H9 (cell line): Measurements from ENCODE around the gene DNAH12. TPM values are rescaled to one million over a fixed set of nuclear protein-coding genes. Genes with fewer than 3 reads are reported as not detected.

Source experiments
- DNase-seq: peaks from one replicate; pipeline ENCODE4 v3.0.0-alpha.2; 2017
- H2AFZ ChIP-seq: one replicate; pipeline ENCODE4 v1.6.1; 2013; ENCODE audit warnings: mild to moderate bottlenecking, low read length, control low read depth, moderate library complexity
- H2AK5ac ChIP-seq: 2 replicates; pipeline ENCODE4 v1.6.1; 2013; ENCODE audit warnings: low read length, control low read depth, mixed read lengths; ENCODE audit not compliant: insufficient read length
- H2BK120ac ChIP-seq: one replicate; pipeline ENCODE4 v1.6.1; 2013; ENCODE audit warnings: low read depth, mild to moderate bottlenecking, low read length, control low read depth, inconsistent platforms; ENCODE audit not compliant: poor library complexity, severe bottlenecking
- H2BK12ac ChIP-seq: 2 replicates; pipeline ENCODE4 v1.6.1; 2013; ENCODE audit warnings: low read length, control low read depth, mixed read lengths, low read depth; ENCODE audit not compliant: insufficient read length
- H2BK15ac ChIP-seq: 2 replicates; pipeline ENCODE4 v1.6.1; 2013; ENCODE audit warnings: low read depth, low read length, control low read depth
- H2BK20ac ChIP-seq: one replicate; pipeline ENCODE4 v1.6.1; 2013; ENCODE audit warnings: low read depth, mild to moderate bottlenecking, low read length, control low read depth, inconsistent platforms; ENCODE audit not compliant: poor library complexity, severe bottlenecking
- H2BK5ac ChIP-seq: 2 replicates; pipeline ENCODE4 v1.6.1; 2013; ENCODE audit warnings: low read length, control low read depth, mixed read lengths; ENCODE audit not compliant: insufficient read length
- H3K14ac ChIP-seq: 2 replicates; pipeline ENCODE4 v1.6.1; 2013; ENCODE audit warnings: low read length, control low read depth; ENCODE audit not compliant: insufficient read depth
- H3K18ac ChIP-seq: 2 replicates; pipeline ENCODE4 v1.6.1; 2013; ENCODE audit warnings: low read depth, mild to moderate bottlenecking, mixed read lengths, low read length, control low read depth; ENCODE audit not compliant: insufficient read length
- H3K23ac ChIP-seq: 2 replicates; pipeline ENCODE4 v1.6.1; 2013; ENCODE audit warnings: low read length, control low read depth, mixed read lengths, low read depth; ENCODE audit not compliant: insufficient read length
- H3K23me2 ChIP-seq: 2 replicates; pipeline ENCODE4 v1.6.1; 2013; ENCODE audit warnings: low read depth, mild to moderate bottlenecking, mixed read lengths, low read length, control low read depth; ENCODE audit not compliant: insufficient read length, poor library complexity, severe bottlenecking
- H3K27ac ChIP-seq: 2 replicates; pipeline ENCODE4 v1.5.1; 2013; ENCODE audit warnings: low read length, control low read depth, mixed read lengths, low read depth; ENCODE audit not compliant: insufficient read length
- H3K27me3 ChIP-seq: 2 replicates; pipeline ENCODE4 v1.6.1; 2013; ENCODE audit warnings: low read length, control low read depth, inconsistent platforms; ENCODE audit not compliant: insufficient read depth
- H3K4ac ChIP-seq: 2 replicates; pipeline ENCODE4 v1.6.1; 2013; ENCODE audit warnings: low read depth, mild to moderate bottlenecking, control low read depth, inconsistent platforms, low read length, moderate library complexity
- H3K4me1 ChIP-seq: 2 replicates; pipeline ENCODE4 v1.6.1; 2013; ENCODE audit warnings: low read length, control low read depth, inconsistent platforms; ENCODE audit not compliant: insufficient read depth
- H3K4me2 ChIP-seq: 2 replicates; pipeline ENCODE4 v1.6.1; 2013; ENCODE audit warnings: low read length, control low read depth, mixed read lengths; ENCODE audit not compliant: insufficient read length, insufficient read depth
- H3K56ac ChIP-seq: 2 replicates; pipeline ENCODE4 v1.6.1; 2013; ENCODE audit warnings: low read depth, mild to moderate bottlenecking, mixed read lengths, low read length, control low read depth; ENCODE audit not compliant: insufficient read length
- H3K79me1 ChIP-seq: 2 replicates; pipeline ENCODE4 v1.6.1; 2013; ENCODE audit warnings: low read depth, mild to moderate bottlenecking, moderate library complexity, low read length, control low read depth, inconsistent platforms; ENCODE audit not compliant: insufficient read depth, poor library complexity, severe bottlenecking
- H3K79me2 ChIP-seq: 2 replicates; pipeline ENCODE4 v1.6.1; 2013; ENCODE audit warnings: low read length, control low read depth, inconsistent platforms; ENCODE audit not compliant: insufficient read depth
- H3K9ac ChIP-seq: 2 replicates; pipeline ENCODE4 v1.6.1; 2013; ENCODE audit warnings: low read length, control low read depth, mixed read lengths; ENCODE audit not compliant: insufficient read length; ENCODE audit errors: extremely low read depth
- H3K9me3 ChIP-seq: one replicate; pipeline ENCODE4 v1.6.1; 2013; ENCODE audit warnings: low read depth, low read length, inconsistent platforms; ENCODE audit not compliant: control insufficient read depth
- H3T11ph ChIP-seq: one replicate; pipeline ENCODE4 v1.6.1; 2013; ENCODE audit warnings: mild to moderate bottlenecking, low read length, control low read depth, inconsistent platforms
- H4K20me1 ChIP-seq: one replicate; pipeline ENCODE4 v1.6.1; 2013; ENCODE audit not compliant: control insufficient read depth, insufficient read length, insufficient read depth
- H4K5ac ChIP-seq: 2 replicates; pipeline ENCODE4 v1.6.1; 2013; ENCODE audit warnings: low read depth, mild to moderate bottlenecking, mixed read lengths, low read length, control low read depth; ENCODE audit not compliant: insufficient read length
- H4K8ac ChIP-seq: replicated peaks from 2 replicates; pipeline ENCODE4 v1.6.1; 2013; ENCODE audit warnings: low read length, control low read depth, mixed read lengths, low read depth; ENCODE audit not compliant: insufficient read length
- H4K91ac ChIP-seq: 2 replicates; pipeline ENCODE4 v1.6.1; 2013; ENCODE audit warnings: low read depth, mild to moderate bottlenecking, moderate library complexity, mixed read lengths, low read length, control low read depth; ENCODE audit not compliant: insufficient read length
- H3K27ac Mint-ChIP-seq, 3 experiments: 2 replicates in 2 of 3; 3 replicates in 1 of 3; pipeline ENCODE4 v1.8.0; 2020 to 2021; ENCODE audit warnings: mixed read lengths in 3 of 3, mild to moderate bottlenecking in 1 of 3, moderate library complexity in 1 of 3
- H3K27me3 Mint-ChIP-seq: 2 replicates; pipeline ENCODE4 v1.8.0; 2021; ENCODE audit warnings: low read depth, mild to moderate bottlenecking, moderate library complexity, mixed read lengths
- H3K36me3 Mint-ChIP-seq, 3 experiments: 2 replicates in 2 of 3; 3 replicates in 1 of 3; pipeline ENCODE4 v1.8.0; 2020 to 2021; ENCODE audit warnings: low read depth in 3 of 3, mixed read lengths in 3 of 3; ENCODE audit not compliant: insufficient read depth in 1 of 3
- H3K4me1 Mint-ChIP-seq, 2 experiments: 2 replicates each; pipeline ENCODE4 v1.8.0; 2020; ENCODE audit warnings: mixed read lengths in 2 of 2
- H3K4me3 Mint-ChIP-seq, 2 experiments: 2 replicates in 1 of 2; 3 replicates in 1 of 2; pipeline ENCODE4 v1.8.0; 2020 to 2021; ENCODE audit warnings: mild to moderate bottlenecking in 2 of 2, mixed read lengths in 2 of 2, moderate library complexity in 1 of 2
- H3K9me3 Mint-ChIP-seq, 2 experiments: 2 replicates in 1 of 2; 3 replicates in 1 of 2; pipeline ENCODE4 v1.8.0; 2020; ENCODE audit warnings: mild to moderate bottlenecking in 2 of 2, mixed read lengths in 2 of 2, moderate library complexity in 1 of 2
- whole genome bisulfite sequencing: extraction: QIAGEN DNeasy Blood & Tissue Kit; methylation state at CpG from one replicate; pipeline ENCODE4 v1.1.7; 2013; ENCODE audit warnings: missing lambda C conversion rate, low lambda C conversion rate, mixed read lengths; ENCODE audit not compliant: insufficient read length; ENCODE audit errors: extremely low coverage; 5-methylcytosine and 5-hydroxymethylcytosine counted together
- total RNA-seq: library from RNA; stranded (reverse); gene quantifications from 2 replicates; pipeline ENCODE4 v1.2.1, GENCODE V29; 2021
- TF ChIP-seq, protein P1 (sequence below): fragments of 200-600 bp; sonication (generic); conservative IDR thresholded peaks from 3 replicates; pipeline ENCODE4 v1.8.0; 2021; ENCODE audit warnings: antibody characterized with exemption, mild to moderate bottlenecking

DNAH12 gene
- total RNA-seq, 1 experiment from 2014 or later, result not detected

DNA sequence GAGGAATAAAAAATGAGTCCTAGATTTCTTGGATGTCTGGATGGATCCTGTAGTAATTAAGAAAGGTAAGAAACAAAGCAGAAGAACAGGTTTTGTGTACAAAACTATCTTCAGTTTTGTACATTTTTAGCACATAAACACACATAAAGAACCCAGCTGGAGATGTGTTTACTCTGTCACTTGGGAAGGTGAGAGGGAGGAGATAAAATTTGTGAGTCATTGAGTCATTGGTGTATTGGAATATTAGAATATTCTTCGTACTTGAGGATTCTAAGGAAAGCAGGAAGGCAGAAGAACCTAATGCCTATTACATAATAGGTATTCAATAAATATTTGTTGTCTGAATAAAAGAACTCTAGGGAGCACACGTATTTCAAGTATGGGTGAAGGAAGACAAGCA is 299.2 kb downstream of the DNAH12 start:
- H3K4me2 ChIP-seq, result no peak overlapping the region
- H3K27me3 ChIP-seq, result no peaks in the 10 kb centered on the region
- no peaks in the 10 kb centered on the region for H3K4me1 ChIP-seq
- no peaks in the 10 kb centered on the region for H4K20me1 ChIP-seq
- H2AK5ac ChIP-seq, result no peak overlapping the region
- Mint-ChIP-seq H3K4me1 (no peaks in the 10 kb centered on the region), H3K36me3 (peaks cover 2 to 50% (median 29%) of the 10 kb centered on the region in 3 experiments; a peak in 6 of 7 replicates), H3K27ac (no peak overlapping the region), H3K4me3 (no peak overlapping the region), H3K27me3 (no peaks in the 10 kb centered on the region), H3K9me3 (no peaks in the 10 kb centered on the region)
- no peak for DNase-seq
- H2BK12ac ChIP-seq, result no peak overlapping the region
- no peak overlapping the region for H3K56ac ChIP-seq
- H4K8ac ChIP-seq, result no peak overlapping the region
- no peaks in the 10 kb centered on the region for H3K79me2 ChIP-seq
- TF ChIP-seq, protein P1, sequence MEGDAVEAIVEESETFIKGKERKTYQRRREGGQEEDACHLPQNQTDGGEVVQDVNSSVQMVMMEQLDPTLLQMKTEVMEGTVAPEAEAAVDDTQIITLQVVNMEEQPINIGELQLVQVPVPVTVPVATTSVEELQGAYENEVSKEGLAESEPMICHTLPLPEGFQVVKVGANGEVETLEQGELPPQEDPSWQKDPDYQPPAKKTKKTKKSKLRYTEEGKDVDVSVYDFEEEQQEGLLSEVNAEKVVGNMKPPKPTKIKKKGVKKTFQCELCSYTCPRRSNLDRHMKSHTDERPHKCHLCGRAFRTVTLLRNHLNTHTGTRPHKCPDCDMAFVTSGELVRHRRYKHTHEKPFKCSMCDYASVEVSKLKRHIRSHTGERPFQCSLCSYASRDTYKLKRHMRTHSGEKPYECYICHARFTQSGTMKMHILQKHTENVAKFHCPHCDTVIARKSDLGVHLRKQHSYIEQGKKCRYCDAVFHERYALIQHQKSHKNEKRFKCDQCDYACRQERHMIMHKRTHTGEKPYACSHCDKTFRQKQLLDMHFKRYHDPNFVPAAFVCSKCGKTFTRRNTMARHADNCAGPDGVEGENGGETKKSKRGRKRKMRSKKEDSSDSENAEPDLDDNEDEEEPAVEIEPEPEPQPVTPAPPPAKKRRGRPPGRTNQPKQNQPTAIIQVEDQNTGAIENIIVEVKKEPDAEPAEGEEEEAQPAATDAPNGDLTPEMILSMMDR, result no peak
- no peak overlapping the region for H2BK5ac ChIP-seq
- H3K18ac ChIP-seq, result no peak overlapping the region
- no peak overlapping the region for H4K5ac ChIP-seq
- no peak overlapping the region for H3K23ac ChIP-seq
- no peaks in the 10 kb centered on the region for H3K79me1 ChIP-seq
- no peak overlapping the region for H2BK15ac ChIP-seq
- H4K91ac ChIP-seq, result no peak overlapping the region
- H3K9ac ChIP-seq, result no peak overlapping the region
- H3K14ac ChIP-seq, result no peak overlapping the region
- H3K23me2 ChIP-seq, result no peaks in the 10 kb centered on the region
- no peak overlapping the region for H2BK120ac ChIP-seq
- H3K9me3 ChIP-seq, result no peaks in the 10 kb centered on the region
- H2AFZ ChIP-seq, result no peak overlapping the region
- no peak overlapping the region for H3K27ac ChIP-seq
- H3K4ac ChIP-seq, result no peak overlapping the region
- H3T11ph ChIP-seq, result no peak overlapping the region
- no peak overlapping the region for H2BK20ac ChIP-seq
- WGBS, result no CpG with 5 or more reads among the region's 2 CpGs

Other genes with a start within 250 kb of the DNAH12 start
- 16.8 and 18.9 TPM in 2 replicates for gene PDE12, start 11.9 kb upstream of the DNAH12 start, total RNA-seq
- 160 TPM in 2 replicates for gene ARF4, start 53.0 kb upstream of the DNAH12 start, total RNA-seq
- 13.2 and 16.1 TPM in 2 replicates for gene DENND6A, start 148.7 kb upstream of the DNAH12 start, total RNA-seq
- 59.2 and 65.1 TPM in 2 replicates for gene SLMAP, start 212.0 kb upstream of the DNAH12 start, total RNA-seq